ENCODE results near the gene MRNIP. TPM values are rescaled to one million over a fixed set of nuclear protein-coding genes. Genes with fewer than 3 reads are reported as not detected.
"Not testable (repeated sequence)": the region's sequence is repeated elsewhere in the genome, so short reads cannot be mapped to it uniquely, and the experiment has no call there.

MRNIP gene
- total and polyA plus RNA-seq, 8 donors = 8.0 to 46.0 (median 27.1) TPM

DNA sequence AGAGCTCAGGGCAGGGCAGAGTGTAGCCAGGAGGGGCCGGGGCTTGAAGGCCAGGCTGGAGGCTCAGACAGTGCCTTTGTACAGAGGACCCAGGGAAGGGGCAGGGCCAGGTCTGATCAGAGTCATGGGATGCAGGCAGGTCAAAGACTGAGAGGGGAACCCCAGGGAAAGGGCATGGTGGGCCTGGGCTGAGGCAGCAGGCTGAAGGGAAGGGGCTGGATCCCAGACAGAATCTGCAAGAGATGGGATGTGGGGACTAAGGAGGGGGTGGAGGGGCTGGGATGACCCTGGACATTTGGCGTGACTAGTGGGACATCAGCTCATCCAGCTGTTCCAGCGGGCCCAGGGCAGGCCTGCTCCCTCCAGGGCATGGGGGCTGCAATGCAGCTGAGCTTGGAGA is 15.5 kb upstream of the MRNIP start:
- H3K4me3 ChIP-seq = no peak overlapping the region
- no peaks in the 10 kb centered on the region for H3K27me3 ChIP-seq
- TF ChIP-seq POLR2AphosphoS5 (IDR thresholded peaks at IDR 0.05) (no peak), POLR2A (IDR thresholded peaks at IDR 0.05) (no peak), EP300 (IDR thresholded peaks at IDR 0.05) (no peak)
- TF ChIP-seq, protein P1, sequence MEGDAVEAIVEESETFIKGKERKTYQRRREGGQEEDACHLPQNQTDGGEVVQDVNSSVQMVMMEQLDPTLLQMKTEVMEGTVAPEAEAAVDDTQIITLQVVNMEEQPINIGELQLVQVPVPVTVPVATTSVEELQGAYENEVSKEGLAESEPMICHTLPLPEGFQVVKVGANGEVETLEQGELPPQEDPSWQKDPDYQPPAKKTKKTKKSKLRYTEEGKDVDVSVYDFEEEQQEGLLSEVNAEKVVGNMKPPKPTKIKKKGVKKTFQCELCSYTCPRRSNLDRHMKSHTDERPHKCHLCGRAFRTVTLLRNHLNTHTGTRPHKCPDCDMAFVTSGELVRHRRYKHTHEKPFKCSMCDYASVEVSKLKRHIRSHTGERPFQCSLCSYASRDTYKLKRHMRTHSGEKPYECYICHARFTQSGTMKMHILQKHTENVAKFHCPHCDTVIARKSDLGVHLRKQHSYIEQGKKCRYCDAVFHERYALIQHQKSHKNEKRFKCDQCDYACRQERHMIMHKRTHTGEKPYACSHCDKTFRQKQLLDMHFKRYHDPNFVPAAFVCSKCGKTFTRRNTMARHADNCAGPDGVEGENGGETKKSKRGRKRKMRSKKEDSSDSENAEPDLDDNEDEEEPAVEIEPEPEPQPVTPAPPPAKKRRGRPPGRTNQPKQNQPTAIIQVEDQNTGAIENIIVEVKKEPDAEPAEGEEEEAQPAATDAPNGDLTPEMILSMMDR (IDR thresholded peaks at IDR 0.05) = no peak
- H3K4me1 ChIP-seq = no peaks in the 10 kb centered on the region
- peaks cover 61 to 97% (median 97%) of the 10 kb centered on the region in 4 donors for H3K36me3 ChIP-seq
- H3K9me3 ChIP-seq = no peaks in the 10 kb centered on the region
- 94 to 100% (median 97%) methylated on average over 3 of the region's 3 CpGs for WGBS, 5 donors
- intact Hi-C loops (cut with DNase I; ENCODE audit: low total_unique reads) = no loop called here
- no peak overlapping the region for H3K27ac ChIP-seq
- no peak for DNase-seq

DNA sequence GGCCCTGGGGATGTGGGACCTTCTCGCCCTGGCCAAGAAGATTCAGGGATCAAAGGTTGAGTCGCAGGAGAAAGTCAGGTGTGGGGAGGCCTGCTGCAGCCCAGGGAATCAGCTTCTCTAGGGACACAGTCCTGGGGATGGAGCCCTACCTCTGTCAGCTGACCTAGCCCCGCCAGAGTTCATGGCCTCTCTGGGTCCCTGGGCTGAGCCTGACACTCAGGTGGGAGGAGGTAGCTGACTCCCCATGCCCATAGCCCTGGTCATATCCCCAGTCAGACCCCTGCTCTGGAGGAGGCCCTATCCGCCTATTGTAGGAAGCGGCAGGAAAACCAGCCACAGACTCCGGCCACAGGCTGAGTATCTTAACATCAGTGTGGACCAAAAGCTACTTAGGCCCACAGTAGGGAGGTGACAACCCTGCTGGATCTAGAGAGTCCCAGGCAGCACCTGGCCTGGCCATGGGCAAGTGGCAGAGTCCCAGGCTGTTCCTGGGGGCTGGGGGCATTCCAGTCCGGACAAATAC is 15.0 kb upstream of the MRNIP start:
- intact Hi-C loops (cut with DNase I; ENCODE audit: low total_unique reads) = no loop called here

DNA sequence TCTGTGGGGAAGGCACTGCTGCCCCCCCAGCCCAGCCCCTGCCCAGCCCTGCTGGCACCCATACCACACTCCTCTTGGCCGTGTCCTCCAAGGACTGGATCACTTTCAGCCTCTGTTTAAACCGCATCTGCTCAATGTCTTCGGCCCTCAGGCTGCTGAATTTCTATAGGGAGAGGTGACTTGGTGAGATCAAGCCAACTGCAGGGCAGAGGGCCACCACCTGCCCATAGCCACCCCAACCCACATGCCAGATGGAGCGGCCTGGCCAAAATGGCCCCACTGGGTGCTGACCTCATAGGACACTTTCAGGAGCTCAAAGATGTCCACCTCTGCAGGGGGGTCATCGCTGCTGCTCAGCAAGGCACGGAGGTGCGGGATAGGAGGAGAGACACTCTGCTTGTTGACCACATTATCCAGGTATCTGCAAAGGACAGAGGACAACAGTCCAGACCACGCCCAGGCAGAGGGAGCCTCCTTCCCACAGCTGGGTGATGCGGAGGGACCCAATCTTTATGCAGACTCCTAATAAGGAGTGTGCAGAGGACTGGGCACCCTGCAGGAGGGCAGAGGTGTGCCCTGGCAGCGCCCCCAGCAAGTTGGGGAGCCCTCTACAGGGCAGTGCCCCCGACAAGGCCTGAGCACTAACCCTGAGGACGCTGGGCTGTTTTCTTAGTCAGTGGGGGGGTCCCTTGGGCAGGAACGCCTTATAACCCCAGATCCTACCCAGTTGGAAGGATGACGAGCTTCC is 14.4 kb upstream of the MRNIP start:
- 89 to 96% (median 93%) methylated on average over 9 to 14 of the region's 14 CpGs for WGBS, 5 donors
- Histone ChIP-seq H3K4me3 (no peak overlapping the region), H3K27ac (no peak overlapping the region), H3K9me3 (no peaks in the 10 kb centered on the region), H3K36me3 (peaks cover 54 to 97% (median 97%) of the 10 kb centered on the region in 4 donors), H3K4me1 (no peaks in the 10 kb centered on the region), H3K27me3 (no peaks in the 10 kb centered on the region)
- no peak for TF ChIP-seq EP300 (IDR thresholded peaks at IDR 0.05)
- DNase-seq = no peak
- intact Hi-C loops (cut with DNase I; ENCODE audit: low total_unique reads) = no loop called here

More for the DNA sequence above, 15.0 kb upstream of the MRNIP start:
- WGBS, 5 donors = 91 to 99% (median 97%) methylated on average over 5 to 7 of the region's 7 CpGs
- Histone ChIP-seq H3K4me1 (no peaks in the 10 kb centered on the region), H3K4me3 (no peak overlapping the region), H3K9me3 (no peaks in the 10 kb centered on the region), H3K36me3 (peaks cover 56 to 97% (median 97%) of the 10 kb centered on the region in 4 donors), H3K27me3 (no peaks in the 10 kb centered on the region), H3K27ac (no peak overlapping the region)
- TF ChIP-seq, protein P1 (IDR thresholded peaks at IDR 0.05) = no peak
- TF ChIP-seq POLR2A (IDR thresholded peaks at IDR 0.05) (no peak), EP300 (IDR thresholded peaks at IDR 0.05) (no peak), POLR2AphosphoS5 (IDR thresholded peaks at IDR 0.05) (no peak)
- no peak for DNase-seq

DNA sequence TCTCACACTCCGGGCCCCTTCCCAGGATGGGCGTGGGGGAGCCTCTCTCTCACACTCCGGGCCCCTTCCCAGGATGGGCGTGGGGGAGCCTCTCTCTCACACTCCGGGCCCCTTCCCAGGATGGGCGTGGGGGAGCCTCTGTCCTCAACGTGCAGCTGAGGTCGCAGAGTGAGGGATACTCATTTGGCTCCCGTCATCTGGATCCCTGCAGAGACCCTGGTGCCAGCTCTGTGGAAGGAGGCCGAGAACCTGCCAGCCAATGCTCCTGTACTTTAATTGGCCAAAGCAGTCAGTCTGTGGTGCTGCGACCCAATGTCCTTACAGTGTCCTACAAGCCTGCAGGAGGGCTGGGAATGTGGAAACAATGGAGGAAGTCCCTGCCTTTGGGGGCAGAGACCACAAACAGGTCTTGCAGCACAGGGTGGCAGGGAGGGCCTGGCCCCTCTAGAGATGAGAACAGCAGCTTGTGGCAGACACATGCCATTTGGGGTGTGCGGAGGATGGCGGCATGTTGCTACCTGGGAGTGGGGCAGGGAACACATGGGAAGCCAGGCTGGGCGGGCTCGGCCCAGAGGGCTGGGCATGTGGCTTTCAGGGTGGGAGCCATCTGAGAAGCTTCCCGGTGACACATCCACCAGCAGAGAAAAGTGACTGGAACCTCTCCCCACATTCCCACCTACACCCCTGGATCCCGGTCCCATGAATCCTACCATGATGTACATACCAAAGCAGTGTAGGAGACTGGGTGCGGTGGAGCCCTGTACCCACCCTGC is 13.6 kb upstream of the MRNIP start:
- Histone ChIP-seq H3K27me3 (no peaks in the 10 kb centered on the region), H3K4me3 (no peak overlapping the region), H3K4me1 (no peaks in the 10 kb centered on the region), H3K36me3 (peaks cover 58 to 97% (median 97%) of the 10 kb centered on the region in 4 donors), H3K27ac (no peak overlapping the region), H3K9me3 (no peaks in the 10 kb centered on the region)
- 94 to 98% (median 96%) methylated on average over 10 to 15 of the region's 18 CpGs for WGBS, 5 donors
- intact Hi-C loops (cut with DNase I; ENCODE audit: low total_unique reads) = no loop called here
- TF ChIP-seq POLR2A (IDR thresholded peaks at IDR 0.05) (no peak), EP300 (IDR thresholded peaks at IDR 0.05) (no peak), POLR2AphosphoS5 (IDR thresholded peaks at IDR 0.05) (no peak)
- TF ChIP-seq, protein P1 (IDR thresholded peaks at IDR 0.05) = no peak
- DNase-seq = peak in 1 of 2 donors; percentile 30

DNA sequence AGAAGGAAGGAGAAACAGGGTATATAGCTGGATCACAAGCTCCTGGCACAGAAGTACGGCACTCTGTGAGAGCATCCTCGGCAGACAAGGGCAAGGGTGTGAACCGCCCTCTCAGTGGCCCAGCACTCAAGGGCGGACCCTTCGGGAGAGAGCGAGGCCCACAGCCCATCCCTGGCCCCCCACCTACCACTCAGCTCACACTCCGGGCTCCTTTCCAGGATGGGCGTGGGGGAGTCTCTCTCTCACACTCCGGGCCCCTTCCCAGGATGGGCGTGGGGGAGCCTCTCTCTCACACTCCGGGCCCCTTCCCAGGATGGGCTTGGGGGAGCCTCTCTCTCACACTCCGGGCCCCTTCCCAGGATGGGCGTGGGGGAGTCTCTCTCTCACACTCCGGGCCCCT is 12.9 kb upstream of the MRNIP start:
- H3K4me3 ChIP-seq; intact Hi-C loops (cut with DNase I; ENCODE audit: low total_unique reads); H3K9me3 ChIP-seq; H3K27ac ChIP-seq; H3K4me1 ChIP-seq; H3K27me3 ChIP-seq: not testable (repeated sequence)
- peaks cover 60 to 97% (median 97%) of the 10 kb centered on the region in 4 donors for H3K36me3 ChIP-seq
- WGBS, 5 donors = 94 to 98% (median 97%) methylated on average over 6 to 14 of the region's 14 CpGs
- DNase-seq = peak in 1 of 2 donors; percentile 75
